Upper lobe of right lung (tissue), 1 donor: ENCODE measurements around the gene TMEM39B. TPM values are rescaled to one million over a fixed set of nuclear protein-coding genes. Genes with fewer than 3 reads are reported as not detected.
"Not testable (repeated sequence)": the region's sequence is repeated elsewhere in the genome, so short reads cannot be mapped to it uniquely, and the experiment has no call there.

ENCODE experiments used
- ATAC-seq: fragments of 200-7000 bp; cut with Tn5 transposase; one replicate; pipeline ENCODE4 v1.9.1; 2020; ENCODE audit warnings: mild to moderate bottlenecking, moderate library complexity
- DNase-seq: peaks from one replicate; pipeline ENCODE4 v3.0.0-alpha.2; 2020
- H3K27ac ChIP-seq: fragments of 200-600 bp; one replicate; pipeline ENCODE4 v1.8.0; 2022
- H3K27me3 ChIP-seq: fragments of 200-600 bp; one replicate; pipeline ENCODE4 v1.8.0; 2022; ENCODE audit warnings: mild to moderate bottlenecking
- H3K36me3 ChIP-seq: fragments of 200-600 bp; one replicate; pipeline ENCODE4 v1.8.0; 2022
- H3K4me1 ChIP-seq: fragments of 200-600 bp; one replicate; pipeline ENCODE4 v1.8.0; 2022
- H3K4me3 ChIP-seq: fragments of 200-600 bp; one replicate; pipeline ENCODE4 v1.8.0; 2022; ENCODE audit warnings: mild to moderate bottlenecking
- H3K9me3 ChIP-seq: fragments of 200-600 bp; one replicate; pipeline ENCODE4 v1.8.0; 2022
- intact Hi-C: fragments of 100-400 bp; cut with DNase I; formaldehyde crosslinking; loops from one replicate; pipeline ENCODE4 v1.11.0; 2022
- total RNA-seq: library from RNA; stranded (reverse); fragmentation: NEBNext Ultra II Directional; extraction: Animal tissue kit (Norgen Biotek cat#: 25700); gene quantifications from one replicate; pipeline ENCODE4 v1.2.1, GENCODE V29; 2021
- TF ChIP-seq, protein P1 (sequence below): fragments of 200-600 bp; IDR thresholded peaks from one replicate; pipeline ENCODE4 v1.8.0; 2022; ENCODE audit warnings: antibody characterized with exemption
- donor health status: DM: no; HTN: yes; CAD: no; lungs with severe emphysema.

Gene TMEM39B
- total RNA-seq, 1 donor from 2014 or later, result 18.1 TPM

- Histone ChIP-seq H3K4me1 (peaks cover 24% of the 10 kb centered on the region), H3K9me3 (no peaks in the 10 kb centered on the region), H3K36me3 (peaks cover 15% of the 10 kb centered on the region), H3K27ac (peak overlapping the region; percentile 84), H3K4me3 (peak overlapping the region; percentile 72), H3K27me3 (no peaks in the 10 kb centered on the region)
- ATAC-seq (no peak), DNase-seq (no peak)
- TF ChIP-seq, protein P1, sequence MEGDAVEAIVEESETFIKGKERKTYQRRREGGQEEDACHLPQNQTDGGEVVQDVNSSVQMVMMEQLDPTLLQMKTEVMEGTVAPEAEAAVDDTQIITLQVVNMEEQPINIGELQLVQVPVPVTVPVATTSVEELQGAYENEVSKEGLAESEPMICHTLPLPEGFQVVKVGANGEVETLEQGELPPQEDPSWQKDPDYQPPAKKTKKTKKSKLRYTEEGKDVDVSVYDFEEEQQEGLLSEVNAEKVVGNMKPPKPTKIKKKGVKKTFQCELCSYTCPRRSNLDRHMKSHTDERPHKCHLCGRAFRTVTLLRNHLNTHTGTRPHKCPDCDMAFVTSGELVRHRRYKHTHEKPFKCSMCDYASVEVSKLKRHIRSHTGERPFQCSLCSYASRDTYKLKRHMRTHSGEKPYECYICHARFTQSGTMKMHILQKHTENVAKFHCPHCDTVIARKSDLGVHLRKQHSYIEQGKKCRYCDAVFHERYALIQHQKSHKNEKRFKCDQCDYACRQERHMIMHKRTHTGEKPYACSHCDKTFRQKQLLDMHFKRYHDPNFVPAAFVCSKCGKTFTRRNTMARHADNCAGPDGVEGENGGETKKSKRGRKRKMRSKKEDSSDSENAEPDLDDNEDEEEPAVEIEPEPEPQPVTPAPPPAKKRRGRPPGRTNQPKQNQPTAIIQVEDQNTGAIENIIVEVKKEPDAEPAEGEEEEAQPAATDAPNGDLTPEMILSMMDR, result no peak
- intact Hi-C loops, result no loop called here
Observed at GRCh38 chr1:32071758-32072621, 749 bp upstream of the TMEM39B start.

DNA sequence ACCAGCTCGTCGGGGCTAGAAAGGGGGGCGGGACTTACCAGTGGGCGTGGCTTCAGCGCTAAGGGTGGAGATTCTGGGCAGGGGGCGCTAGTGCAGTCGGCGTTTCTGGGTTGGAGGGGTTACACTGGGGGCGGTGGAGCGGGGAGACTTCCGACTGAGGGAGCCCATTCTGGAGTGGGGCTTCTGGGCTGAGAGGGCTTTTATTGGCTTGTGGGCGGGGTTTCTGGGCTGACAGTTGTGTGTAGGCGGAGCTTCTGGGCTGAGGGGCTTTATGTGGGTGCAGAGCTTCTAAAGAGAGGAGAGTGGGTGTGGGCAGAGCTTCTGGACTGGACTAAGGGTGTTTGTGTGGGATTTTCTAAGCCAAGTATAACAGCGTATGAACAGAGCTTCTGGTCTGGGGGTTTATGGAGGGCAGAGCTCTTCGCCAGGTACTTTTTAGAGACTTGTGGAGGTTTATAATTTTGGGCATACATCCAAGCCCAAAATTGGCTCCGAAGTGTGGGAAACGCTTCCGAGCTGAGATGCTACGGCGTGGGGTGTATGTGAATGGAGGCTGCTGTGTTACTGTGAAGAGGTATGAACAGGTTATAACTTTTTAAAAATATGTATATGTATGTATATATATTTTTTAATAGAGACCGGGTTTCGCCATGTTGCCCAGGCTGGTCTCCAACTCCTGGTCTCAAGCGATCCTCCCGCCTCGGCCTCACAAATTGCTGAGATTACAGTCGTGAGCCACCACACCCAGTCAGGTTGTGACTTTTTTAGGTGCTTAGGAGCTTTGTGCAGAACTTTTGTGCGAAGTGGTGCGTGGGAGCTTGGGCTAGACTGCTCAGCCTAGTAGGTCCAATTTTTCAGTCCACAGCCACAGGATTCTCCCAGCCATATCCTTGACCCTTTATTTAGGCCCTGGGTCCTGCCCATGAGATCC is 825 bp downstream of the TMEM39B start:
- no peaks in the 10 kb centered on the region for H3K9me3 ChIP-seq
- H3K27me3 ChIP-seq, result no peaks in the 10 kb centered on the region
- peak overlapping the region; percentile 84 for H3K27ac ChIP-seq
- H3K4me3 ChIP-seq, result peak overlapping the region; percentile 72
- intact Hi-C loops, result no loop called here
- ATAC-seq, result no peak
- peaks cover 31% of the 10 kb centered on the region for H3K36me3 ChIP-seq
- TF ChIP-seq, protein P1, result no peak
- H3K4me1 ChIP-seq, result peaks cover 18% of the 10 kb centered on the region
- peak; percentile 53 for DNase-seq

- Histone ChIP-seq H3K9me3 (no peaks in the 10 kb centered on the region), H3K4me3 (no peak overlapping the region), H3K27ac (no peak overlapping the region), H3K4me1 (peaks cover 13% of the 10 kb centered on the region), H3K27me3 (no peaks in the 10 kb centered on the region), H3K36me3 (peaks cover 35% of the 10 kb centered on the region)
- DNase-seq, result no peak
- intact Hi-C loops, result no loop called here
- no peak for ATAC-seq
- TF ChIP-seq, protein P1, result no peak
Observed at GRCh38 chr1:32074841-32075240, 2.1 kb downstream of the TMEM39B start.

GRCh38 chr1:32077451-32077850 is 4.7 kb downstream of the TMEM39B start:
- intact Hi-C loops, result no loop called here
- Histone ChIP-seq H3K36me3 (peaks cover 41% of the 10 kb centered on the region), H3K4me1 (peaks cover 6% of the 10 kb centered on the region)

DNA sequence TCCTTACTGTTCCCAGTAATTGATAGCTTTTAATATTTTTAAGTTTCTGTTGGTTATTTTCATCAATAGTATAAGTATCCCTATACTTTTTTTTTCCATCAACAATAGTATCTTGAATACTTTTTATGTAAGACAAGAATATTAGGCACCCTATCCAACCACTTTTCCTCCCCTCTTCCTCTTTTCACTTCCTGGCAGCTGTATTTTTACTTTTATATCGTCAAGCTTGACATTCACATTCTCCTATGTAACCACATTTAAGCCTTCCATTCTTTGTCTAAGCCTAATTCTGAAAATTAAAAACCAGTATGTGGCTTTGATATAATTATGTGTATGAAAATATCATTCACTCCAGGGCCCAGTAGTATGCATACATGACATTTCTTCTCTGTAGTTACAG is 9.3 kb downstream of the TMEM39B start:
- Histone ChIP-seq H3K9me3 (no peaks in the 10 kb centered on the region), H3K27ac (no peak overlapping the region), H3K4me1 (no peaks in the 10 kb centered on the region), H3K36me3 (peaks cover 49% of the 10 kb centered on the region), H3K27me3 (no peaks in the 10 kb centered on the region), H3K4me3 (no peak overlapping the region)
- intact Hi-C loops, result no loop called here
- ATAC-seq (no peak), DNase-seq (no peak)
- TF ChIP-seq, protein P1, result no peak

More at GRCh38 chr1:32077451-32077850, 4.7 kb downstream of the TMEM39B start:
- Histone ChIP-seq H3K4me3 (no peak overlapping the region), H3K9me3 (no peaks in the 10 kb centered on the region), H3K27me3 (no peaks in the 10 kb centered on the region), H3K27ac (no peak overlapping the region)
- no peak for DNase-seq
- TF ChIP-seq, protein P1, result no peak
- no peak for ATAC-seq

DNA sequence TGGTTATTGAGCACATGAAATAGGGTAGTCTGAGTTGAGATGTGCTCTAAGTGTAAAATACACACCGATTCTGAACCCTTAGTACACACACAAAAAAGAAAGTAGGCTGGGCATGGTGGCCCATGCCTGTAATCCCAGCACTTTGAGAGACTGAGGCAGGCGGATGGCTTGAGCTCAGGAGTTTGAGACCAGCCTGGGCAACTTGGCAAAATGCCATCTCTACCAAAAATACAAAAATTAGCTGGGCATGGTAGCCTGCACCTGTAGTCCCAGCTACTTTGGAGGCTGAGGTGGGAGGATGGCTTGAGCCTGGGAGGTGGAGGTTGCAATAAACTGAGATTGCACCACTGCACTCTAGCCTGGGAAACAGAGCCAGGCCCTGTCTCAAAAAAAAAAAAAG is 13.6 kb downstream of the TMEM39B start:
- DNase-seq, H3K4me1 ChIP-seq, H3K27ac ChIP-seq, H3K27me3 ChIP-seq, H3K9me3 ChIP-seq, intact Hi-C loops, ATAC-seq, H3K4me3 ChIP-seq: not testable (repeated sequence)
- peaks cover 42% of the 10 kb centered on the region for H3K36me3 ChIP-seq
